ENCODE data around the gene PPP1R12B.
"Not testable (repeated sequence)": the region's sequence is repeated elsewhere in the genome, so short reads cannot be mapped to it uniquely, and the experiment has no call there.

The PPP1R12B gene

GRCh38 chr1:202493112-202493511 lies 144.6 kb downstream of the PPP1R12B start:
- not testable (repeated sequence) for DNase-seq

- DNase-seq, result no peak
Observed at GRCh38 chr1:202498542-202498941, 150.0 kb downstream of the PPP1R12B start.

- not testable (repeated sequence) for DNase-seq
Observed at GRCh38 chr1:202499997-202500396, 151.5 kb downstream of the PPP1R12B start.

- DNase-seq, result no peak
Observed at GRCh38 chr1:202501281-202501680, 152.8 kb downstream of the PPP1R12B start.

- no peak for DNase-seq
Observed at GRCh38 chr1:202505356-202505755, 156.9 kb downstream of the PPP1R12B start.

GRCh38 chr1:202505880-202506575 lies 157.5 kb downstream of the PPP1R12B start:
- not testable (repeated sequence) for DNase-seq

- not testable (repeated sequence) for DNase-seq
Observed at GRCh38 chr1:202508863-202509262, 160.4 kb downstream of the PPP1R12B start.

- not testable (repeated sequence) for DNase-seq
Observed at GRCh38 chr1:202513875-202514274, 165.4 kb downstream of the PPP1R12B start.

- DNase-seq, result no peak
Observed at GRCh38 chr1:202516434-202516877, 168.0 kb downstream of the PPP1R12B start.

GRCh38 chr1:202517146-202517545 lies 168.6 kb downstream of the PPP1R12B start:
- not testable (repeated sequence) for DNase-seq

GRCh38 chr1:202518180-202518579 lies 169.7 kb downstream of the PPP1R12B start:
- not testable (repeated sequence) for DNase-seq

GRCh38 chr1:202518905-202519304 lies 170.4 kb downstream of the PPP1R12B start:
- not testable (repeated sequence) for DNase-seq

GRCh38 chr1:202520129-202520856 lies 171.8 kb downstream of the PPP1R12B start:
- DNase-seq, result not testable (repeated sequence)

GRCh38 chr1:202520857-202521216 lies 172.3 kb downstream of the PPP1R12B start:
- not testable (repeated sequence) for DNase-seq

- DNase-seq, result not testable (repeated sequence)
Observed at GRCh38 chr1:202521484-202521883, 173.0 kb downstream of the PPP1R12B start.

GRCh38 chr1:202521886-202522285 lies 173.4 kb downstream of the PPP1R12B start:
- DNase-seq, result no peak

GRCh38 chr1:202526056-202526455 lies 177.6 kb downstream of the PPP1R12B start:
- DNase-seq, result not testable (repeated sequence)

GRCh38 chr1:202528096-202528722 lies 179.7 kb downstream of the PPP1R12B start:
- DNase-seq, result not testable (repeated sequence)

- not testable (repeated sequence) for DNase-seq
Observed at GRCh38 chr1:202530686-202531085, 182.2 kb downstream of the PPP1R12B start.

GRCh38 chr1:202531472-202531811 lies 182.9 kb downstream of the PPP1R12B start:
- no peak for DNase-seq

- not testable (repeated sequence) for DNase-seq
Observed at GRCh38 chr1:202531812-202532616, 183.5 kb downstream of the PPP1R12B start.

GRCh38 chr1:202539166-202539574 lies 190.7 kb downstream of the PPP1R12B start:
- DNase-seq, result not testable (repeated sequence)

GRCh38 chr1:202539583-202539982 lies 191.1 kb downstream of the PPP1R12B start:
- DNase-seq, result not testable (repeated sequence)

Measured in GOT3 (cell line).